T-cell (primary cell): ENCODE measurements around the gene HRG. TPM values are rescaled to one million over a fixed set of nuclear protein-coding genes. Genes with fewer than 3 reads are reported as not detected.

ENCODE experiments used
- ATAC-seq, 4 experiments: fragments of 200-7000 bp in 3 of 4; fragments of 150-1000 bp in 1 of 4; cut with Tn5 transposase; replicated peaks in 1 of 4; 1 replicate in 3 of 4; 2 replicates in 1 of 4; pipeline ENCODE4 v1.10.0; 2021; ENCODE audit warnings: moderate library complexity in 3 of 4, mild to moderate bottlenecking in 2 of 4, moderate number of reproducible peaks in 1 of 4
- CTCF ChIA-PET, 2 donors: fragments of 300-600 bp; sonication (Branson Sonifier 250); formaldehyde crosslinking; loops; one replicate each; lab custom pipeline; 2022; ENCODE audit warnings: antibody characterized with exemption in 2 of 2; lab: Charles Lee
- POLR2A ChIA-PET, 2 donors: fragments of 300-600 bp; sonication (Branson Sonifier 250); formaldehyde crosslinking; loops; one replicate each; lab custom pipeline; 2022; ENCODE audit warnings: antibody characterized with exemption in 2 of 2; lab: Charles Lee
- DNase-seq, 35 experiments: peaks; one replicate each; pipeline versions ENCODE4 v3.0.0 to v3.0.0-alpha.2; 2013 to 2023
- H3K27ac ChIP-seq: one replicate; pipeline ENCODE4 v1.5.1; 2013; ENCODE audit warnings: low read length
- H3K27me3 ChIP-seq, 2 experiments: replicated peaks in 1 of 2; 1 replicate in 1 of 2; 2 replicates in 1 of 2; pipeline versions ENCODE4 v1.6.1 to v1.7.0; 2013; ENCODE audit warnings: low read length in 1 of 2, mixed read lengths in 1 of 2; ENCODE audit not compliant: control insufficient read depth in 2 of 2, insufficient read depth in 2 of 2; ENCODE audit errors: extremely low read depth in 1 of 2
- H3K36me3 ChIP-seq, 2 donors: 1 replicate in 1 of 2; 2 replicates in 1 of 2; pipeline versions ENCODE4 v1.6.1 to v1.7.0; 2013; ENCODE audit warnings: low read length in 1 of 2; ENCODE audit not compliant: control insufficient read depth in 2 of 2, insufficient read depth in 1 of 2; ENCODE audit errors: extremely low read depth in 1 of 2
- H3K4me1 ChIP-seq, 2 experiments: 1 replicate in 1 of 2; 2 replicates in 1 of 2; pipeline versions ENCODE4 v1.6.1 to v1.7.0; 2013; ENCODE audit warnings: low read length in 2 of 2, mixed read lengths in 1 of 2; ENCODE audit not compliant: insufficient read depth in 2 of 2, control insufficient read depth in 1 of 2; ENCODE audit errors: extremely low read depth in 1 of 2
- H3K4me3 ChIP-seq, 2 donors: 1 replicate in 1 of 2; 2 replicates in 1 of 2; pipeline versions ENCODE4 v1.5.1 to v1.7.0; 2013; ENCODE audit warnings: mild to moderate bottlenecking in 2 of 2, low read length in 1 of 2, moderate library complexity in 1 of 2; ENCODE audit not compliant: control insufficient read depth in 1 of 2; ENCODE audit errors: extremely low read depth in 1 of 2
- H3K9me3 ChIP-seq: 2 replicates; pipeline ENCODE4 v1.7.0; 2013
- H3K27ac Mint-ChIP-seq, 2 donors: one replicate each; pipeline ENCODE4 v1.8.0; 2020 to 2021; ENCODE audit warnings: mild to moderate bottlenecking in 2 of 2, mixed read lengths in 2 of 2
- H3K27me3 Mint-ChIP-seq, 2 donors: one replicate each; pipeline ENCODE4 v1.8.0; 2021 to 2022; ENCODE audit warnings: mixed read lengths in 2 of 2
- H3K36me3 Mint-ChIP-seq: one replicate; pipeline ENCODE4 v1.8.0; 2021; ENCODE audit warnings: mixed read lengths
- H3K4me1 Mint-ChIP-seq, 3 donors: one replicate each; pipeline ENCODE4 v1.8.0; 2020 to 2022; ENCODE audit warnings: mixed read lengths in 3 of 3, mild to moderate bottlenecking in 1 of 3
- H3K4me3 Mint-ChIP-seq, 3 donors: one replicate each; pipeline ENCODE4 v1.8.0; 2020 to 2022; ENCODE audit warnings: mild to moderate bottlenecking in 3 of 3, mixed read lengths in 3 of 3, moderate library complexity in 3 of 3
- H3K9me3 Mint-ChIP-seq, 3 donors: one replicate each; pipeline ENCODE4 v1.8.0; 2020 to 2022; ENCODE audit warnings: mixed read lengths in 3 of 3
- WGBS: methylation state at CpG from one replicate; pipeline ENCODE4 v1.1.5; 2013; ENCODE audit warnings: missing lambda C conversion rate; ENCODE audit not compliant: insufficient coverage; 5-methylcytosine and 5-hydroxymethylcytosine counted together
- total RNA-seq, 35 experiments: library from RNA in 6 of 35; stranded (reverse) in 6 of 35; fragments of 120-200 nt in 1 of 35; gene quantifications; one replicate each; pipeline versions ENCODE4 v1.2.1 to v1.2.4 and lab custom pipeline; 2013 to 2026

The HRG gene, protein sequence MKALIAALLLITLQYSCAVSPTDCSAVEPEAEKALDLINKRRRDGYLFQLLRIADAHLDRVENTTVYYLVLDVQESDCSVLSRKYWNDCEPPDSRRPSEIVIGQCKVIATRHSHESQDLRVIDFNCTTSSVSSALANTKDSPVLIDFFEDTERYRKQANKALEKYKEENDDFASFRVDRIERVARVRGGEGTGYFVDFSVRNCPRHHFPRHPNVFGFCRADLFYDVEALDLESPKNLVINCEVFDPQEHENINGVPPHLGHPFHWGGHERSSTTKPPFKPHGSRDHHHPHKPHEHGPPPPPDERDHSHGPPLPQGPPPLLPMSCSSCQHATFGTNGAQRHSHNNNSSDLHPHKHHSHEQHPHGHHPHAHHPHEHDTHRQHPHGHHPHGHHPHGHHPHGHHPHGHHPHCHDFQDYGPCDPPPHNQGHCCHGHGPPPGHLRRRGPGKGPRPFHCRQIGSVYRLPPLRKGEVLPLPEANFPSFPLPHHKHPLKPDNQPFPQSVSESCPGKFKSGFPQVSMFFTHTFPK
- total RNA-seq (under 1 TPM in 1 of 5 donors, not detected in 4; 0.38 TPM), total RNA-seq (lab: John Stamatoyannopoulos, UW) (0 to 0.13 (median 0) reads per million in 29 experiments)
- total RNA-seq (2013), result not detected

DNA sequence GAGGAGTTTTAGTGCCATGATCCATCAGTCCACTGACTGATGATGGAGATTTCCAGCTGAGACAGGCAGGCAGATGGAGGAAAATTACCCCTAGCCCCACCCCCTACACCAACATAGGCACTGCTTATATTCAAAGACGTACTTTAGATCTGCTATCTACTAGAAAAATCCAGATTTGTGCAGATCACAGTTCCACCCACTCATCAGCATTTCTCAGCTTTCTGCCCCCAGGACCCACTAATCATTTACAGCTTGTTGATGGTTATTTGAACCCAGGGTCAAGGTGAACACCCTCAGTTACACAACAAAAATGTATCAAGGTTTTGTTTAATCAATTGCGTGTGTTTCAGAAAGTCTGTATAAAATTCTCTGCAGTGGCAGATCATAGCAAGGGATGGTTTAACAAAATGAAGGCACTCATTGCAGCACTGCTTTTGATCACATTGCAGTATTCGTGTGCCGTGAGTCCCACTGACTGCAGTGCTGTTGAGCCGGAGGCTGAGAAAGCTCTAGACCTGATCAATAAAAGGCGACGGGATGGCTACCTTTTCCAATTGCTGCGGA lies at the start of gene HRG:
TSS of gene HRG (plus strand) at position 390 of the 564 bp plus-strand sequence. CDS start at position 408, 18 bp downstream.
- no peaks in the 10 kb centered on the region for H3K9me3 ChIP-seq
- Mint-ChIP-seq H3K4me1 (peaks cover 0 to 7% (median 4%) of the 10 kb centered on the region in 3 donors), H3K9me3 (no peaks in the 10 kb centered on the region), H3K27me3 (peaks cover 11 to 20% of the 10 kb centered on the region in 2 donors), H3K36me3 (no peaks in the 10 kb centered on the region), H3K27ac (no peak within 1 kb of the TSS), H3K4me3 (no peak within 1 kb of the TSS)
- POLR2A ChIA-PET, result no interaction called here
- no peak for DNase-seq
- no peak for ATAC-seq
- no peaks in the 10 kb centered on the region for H3K4me1 ChIP-seq
- 87% methylated on average over 7 of the region's 8 CpGs for WGBS
- no peaks in the 10 kb centered on the region for H3K36me3 ChIP-seq
- H3K27ac ChIP-seq, result no peak within 1 kb of the TSS
- H3K27me3 ChIP-seq, result peaks cover 0 to 4% of the 10 kb centered on the region in 2 experiments
- CTCF ChIA-PET, result no interaction called here
- no peak within 1 kb of the TSS for H3K4me3 ChIP-seq

DNA sequence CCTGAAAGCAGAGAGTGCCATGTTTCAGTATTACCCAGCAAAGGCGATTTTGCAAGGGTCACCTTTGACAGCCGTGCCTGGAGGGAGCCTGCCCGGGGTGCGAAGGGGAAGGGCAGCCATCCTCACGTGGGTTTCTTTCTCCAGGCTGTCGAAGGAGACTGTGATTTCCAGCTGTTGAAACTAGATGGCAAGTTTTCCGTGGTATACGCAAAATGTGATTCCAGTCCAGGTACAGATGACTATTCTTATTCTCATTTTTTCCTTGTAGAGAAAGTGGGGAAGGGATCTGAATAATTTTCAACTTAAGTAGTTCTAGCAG lies 49.6 kb upstream of the HRG start:
- Histone ChIP-seq H3K27me3 (peaks cover 4 to 34% of the 10 kb centered on the region in 2 experiments), H3K27ac (no peak overlapping the region), H3K9me3 (no peaks in the 10 kb centered on the region), H3K36me3 (no peaks in the 10 kb centered on the region), H3K4me1 (peaks cover 7 to 18% of the 10 kb centered on the region in 2 experiments), H3K4me3 (no peak overlapping the region)
- Mint-ChIP-seq H3K4me1 (peaks cover 20 to 22% (median 21%) of the 10 kb centered on the region in 3 donors), H3K4me3 (no peak overlapping the region), H3K27me3 (peaks cover 21 to 31% of the 10 kb centered on the region in 2 donors), H3K36me3 (no peaks in the 10 kb centered on the region), H3K9me3 (no peaks in the 10 kb centered on the region), H3K27ac (no peak overlapping the region)
- DNase-seq, result no peak
- POLR2A ChIA-PET, result interaction anchor here in 1 of 2 donors (1.5 kb wide), 1 partner anchor 168 kb away, joined by 8 read pairs; the partner anchor contains the start of gene EIF4A2
- no peak for ATAC-seq
- CTCF ChIA-PET, result interaction anchor here (0.5 to 4.6 kb wide), 22 partner anchors 19 to 1121 kb away, joined by 3 to 42 read pairs (median 4); partner anchors contain the start of gene DNAJB11 (in 1 of the 2)
- WGBS, result 78% methylated on average over 6 of the region's 8 CpGs

DNA sequence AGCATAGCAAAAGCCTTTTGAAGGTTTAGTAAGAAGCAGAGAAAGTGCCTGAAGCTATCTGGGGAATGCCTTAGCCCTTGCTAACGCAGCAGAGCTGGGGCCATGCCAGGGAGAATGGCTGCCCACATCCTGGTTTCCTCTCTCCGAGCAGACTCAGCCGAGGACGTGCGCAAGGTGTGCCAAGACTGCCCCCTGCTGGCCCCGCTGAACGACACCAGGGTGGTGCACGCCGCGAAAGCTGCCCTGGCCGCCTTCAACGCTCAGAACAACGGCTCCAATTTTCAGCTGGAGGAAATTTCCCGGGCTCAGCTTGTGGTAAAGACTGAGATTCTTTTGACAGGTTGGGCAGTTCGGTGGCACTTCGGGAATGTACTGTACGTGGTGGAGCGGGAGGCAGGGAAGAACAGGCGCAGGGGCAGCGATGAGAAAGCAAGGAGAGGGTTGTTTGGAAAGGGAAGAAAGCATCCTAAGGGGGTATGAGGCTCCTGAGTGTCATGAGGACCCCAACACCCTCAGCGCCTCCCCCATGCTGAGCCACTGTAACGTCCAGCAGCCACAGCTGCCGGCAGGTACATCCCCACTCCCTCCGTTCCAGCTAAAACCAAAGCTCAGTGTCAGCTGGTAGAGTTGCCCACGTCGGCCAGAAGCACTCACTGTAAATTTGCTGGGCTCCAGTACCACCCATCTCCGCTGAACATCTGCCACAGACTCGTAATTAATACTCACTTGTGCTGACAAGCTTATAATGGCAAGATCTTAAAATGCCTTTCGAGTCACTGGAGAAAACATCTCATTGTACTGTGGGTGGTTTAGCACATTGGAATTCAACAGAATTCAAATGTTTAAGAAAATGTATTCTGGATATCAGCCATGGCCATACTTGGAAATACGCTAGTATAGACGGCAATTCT lies 48.5 kb upstream of the HRG start:
- Histone ChIP-seq H3K27me3 (peaks cover 4 to 34% of the 10 kb centered on the region in 2 experiments), H3K4me3 (no peak overlapping the region), H3K9me3 (no peaks in the 10 kb centered on the region), H3K4me1 (peaks cover 7 to 18% of the 10 kb centered on the region in 2 experiments), H3K27ac (no peak overlapping the region), H3K36me3 (no peaks in the 10 kb centered on the region)
- peaks cover 24 to 34% of the 10 kb centered on the region in 2 donors for H3K27me3 Mint-ChIP-seq
- peak overlapping the region; percentile 51 to 68 (median 59) for H3K4me3 Mint-ChIP-seq
- H3K9me3 Mint-ChIP-seq, result no peaks in the 10 kb centered on the region
- ChIA-PET POLR2A (interaction anchor here (0.6 to 1.5 kb wide), 7 partner anchors 89 to 634 kb away, joined by 3 to 8 read pairs (median 3); partner anchors contain the start of gene EIF4A2 (in 1 of the 2)), CTCF (interaction anchor here (0.5 to 4.6 kb wide), 41 partner anchors 9 to 1120 kb away, joined by 3 to 42 read pairs (median 4); partner anchors contain the start of gene DNAJB11 (in 1 of the 2))
- H3K27ac Mint-ChIP-seq, result peak overlapping the region; percentile 53 to 74
- ATAC-seq, result peak; percentile 96 to 99 (median 98)
- H3K36me3 Mint-ChIP-seq, result no peaks in the 10 kb centered on the region
- peak; percentile 66 to 96 (median 86) for DNase-seq
- peaks cover 20 to 22% (median 21%) of the 10 kb centered on the region in 3 donors for H3K4me1 Mint-ChIP-seq
- 21% methylated on average over 25 of the region's 31 CpGs for WGBS

DNA sequence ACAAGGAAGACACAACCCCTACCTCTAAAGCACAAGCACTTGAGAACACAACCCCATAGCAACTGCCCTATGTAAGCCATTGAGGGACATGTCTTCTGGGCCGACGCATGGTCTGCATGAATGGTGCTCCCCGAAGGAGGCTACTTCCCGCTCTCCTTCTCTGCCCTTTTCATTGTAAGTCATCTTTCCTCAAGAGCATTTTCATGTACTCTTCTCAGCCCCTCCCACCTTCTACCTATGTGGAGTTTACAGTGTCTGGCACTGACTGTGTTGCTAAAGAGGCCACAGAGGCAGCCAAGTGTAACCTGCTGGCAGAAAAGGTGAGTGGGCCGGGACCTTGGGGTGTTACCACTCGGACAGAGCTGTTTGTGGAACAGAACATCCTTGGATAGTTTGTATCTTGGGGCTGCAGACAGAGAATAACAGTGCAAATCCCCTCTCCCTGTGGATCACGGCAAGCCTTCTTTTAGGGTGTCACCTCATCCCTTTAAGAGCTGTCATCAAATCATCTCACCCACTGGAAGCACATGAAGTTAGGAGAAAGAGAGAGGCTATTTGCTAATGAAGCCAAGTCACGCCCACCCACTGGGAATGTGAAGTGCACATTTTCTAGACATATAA lies 47.4 kb upstream of the HRG start:
- CTCF ChIA-PET, result interaction anchor here (0.6 to 4.6 kb wide), 4 partner anchors 29 to 635 kb away, joined by 5 to 42 read pairs (median 8); partner anchors contain the start of gene DNAJB11 (in 1 of the 2)
- H3K4me3 ChIP-seq, result no peak overlapping the region
- no peak overlapping the region for H3K4me3 Mint-ChIP-seq

DNA sequence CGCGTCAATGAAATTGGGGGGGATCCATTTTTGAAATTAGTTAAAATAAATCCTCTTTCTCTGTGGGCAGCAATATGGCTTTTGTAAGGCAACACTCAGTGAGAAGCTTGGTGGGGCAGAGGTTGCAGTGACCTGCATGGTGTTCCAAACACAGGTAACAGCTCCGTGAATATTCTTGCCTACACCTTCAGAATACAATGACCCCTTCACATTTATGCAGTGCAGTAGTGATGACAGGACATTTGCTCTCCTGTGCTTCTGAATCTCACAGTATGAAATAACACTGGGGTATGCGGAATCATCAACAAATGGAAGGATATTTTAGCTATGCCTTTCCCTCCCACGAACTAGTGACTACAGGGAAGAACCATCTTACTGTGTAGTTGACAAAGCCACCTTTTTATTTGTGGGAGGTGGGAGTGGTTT lies 46.0 kb upstream of the HRG start:
- peaks cover 15 to 25% of the 10 kb centered on the region in 2 donors for H3K27me3 Mint-ChIP-seq

More for the DNA sequence above, 47.4 kb upstream of the HRG start:
- Mint-ChIP-seq H3K36me3 (no peaks in the 10 kb centered on the region), H3K4me1 (peaks cover 20 to 22% (median 21%) of the 10 kb centered on the region in 3 donors), H3K9me3 (no peaks in the 10 kb centered on the region), H3K27ac (no peak overlapping the region), H3K27me3 (peaks cover 18 to 28% of the 10 kb centered on the region in 2 donors)
- H3K9me3 ChIP-seq, result no peaks in the 10 kb centered on the region
- H3K27ac ChIP-seq, result no peak overlapping the region
- ATAC-seq, result no peak
- DNase-seq, result no peak
- POLR2A ChIA-PET, result no interaction called here
- peaks cover 7 to 18% of the 10 kb centered on the region in 2 experiments for H3K4me1 ChIP-seq
- peaks cover 4 to 34% of the 10 kb centered on the region in 2 experiments for H3K27me3 ChIP-seq
- 94% methylated on average over 4 of the region's 8 CpGs for WGBS
- no peaks in the 10 kb centered on the region for H3K36me3 ChIP-seq

More for the DNA sequence above, 46.0 kb upstream of the HRG start:
- Mint-ChIP-seq H3K4me1 (peaks cover 14 to 15% (median 15%) of the 10 kb centered on the region in 3 donors), H3K4me3 (no peak overlapping the region), H3K36me3 (no peaks in the 10 kb centered on the region), H3K9me3 (no peaks in the 10 kb centered on the region), H3K27ac (no peak overlapping the region)
- H3K4me1 ChIP-seq, result peaks cover under 1 to 12% of the 10 kb centered on the region in 2 experiments
- ChIA-PET CTCF (no interaction called here), POLR2A (no interaction called here)
- peaks cover 0 to 32% of the 10 kb centered on the region in 2 experiments for H3K27me3 ChIP-seq
- no peaks in the 10 kb centered on the region for H3K36me3 ChIP-seq
- 83% methylated on average over 1 of the region's 5 CpGs for WGBS
- H3K4me3 ChIP-seq, result no peak overlapping the region
- no peak for DNase-seq
- H3K9me3 ChIP-seq, result no peaks in the 10 kb centered on the region
- ATAC-seq, result no peak
- no peak overlapping the region for H3K27ac ChIP-seq
